ENCODE results near the gene SPACA7. TPM values are rescaled to one million over a fixed set of nuclear protein-coding genes. Genes with fewer than 3 reads are reported as not detected.

SPACA7 gene
- total and polyA plus RNA-seq, 7 donors, result not detected

GRCh38 chr13:112449545-112449930 is 73.4 kb downstream of the SPACA7 start:
- Histone ChIP-seq H3K27ac (no peak overlapping the region), H3K9me3 (no peaks in the 10 kb centered on the region), H3K4me3 (no peak overlapping the region), H3K27me3 (ENCODE audit: insufficient read depth in 3 of 3, low read length in 2 of 3) (peaks cover 0 to 16% (median 8%) of the 10 kb centered on the region in 3 donors), H3K36me3 (ENCODE audit: insufficient read depth in 1 of 2, low read depth in 1 of 2) (no peaks in the 10 kb centered on the region), H3K4me1 (no peaks in the 10 kb centered on the region)
- 69 to 71% (median 69%) methylated on average over 15 to 16 of the region's 16 CpGs for WGBS, 3 donors
- ATAC-seq, result no peak
- DNase-seq, result peak in 1 of 2 donors; percentile 46
- TF ChIP-seq, protein P1, sequence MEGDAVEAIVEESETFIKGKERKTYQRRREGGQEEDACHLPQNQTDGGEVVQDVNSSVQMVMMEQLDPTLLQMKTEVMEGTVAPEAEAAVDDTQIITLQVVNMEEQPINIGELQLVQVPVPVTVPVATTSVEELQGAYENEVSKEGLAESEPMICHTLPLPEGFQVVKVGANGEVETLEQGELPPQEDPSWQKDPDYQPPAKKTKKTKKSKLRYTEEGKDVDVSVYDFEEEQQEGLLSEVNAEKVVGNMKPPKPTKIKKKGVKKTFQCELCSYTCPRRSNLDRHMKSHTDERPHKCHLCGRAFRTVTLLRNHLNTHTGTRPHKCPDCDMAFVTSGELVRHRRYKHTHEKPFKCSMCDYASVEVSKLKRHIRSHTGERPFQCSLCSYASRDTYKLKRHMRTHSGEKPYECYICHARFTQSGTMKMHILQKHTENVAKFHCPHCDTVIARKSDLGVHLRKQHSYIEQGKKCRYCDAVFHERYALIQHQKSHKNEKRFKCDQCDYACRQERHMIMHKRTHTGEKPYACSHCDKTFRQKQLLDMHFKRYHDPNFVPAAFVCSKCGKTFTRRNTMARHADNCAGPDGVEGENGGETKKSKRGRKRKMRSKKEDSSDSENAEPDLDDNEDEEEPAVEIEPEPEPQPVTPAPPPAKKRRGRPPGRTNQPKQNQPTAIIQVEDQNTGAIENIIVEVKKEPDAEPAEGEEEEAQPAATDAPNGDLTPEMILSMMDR (IDR thresholded peaks at IDR 0.05), result no peak
- intact Hi-C loops (cut with DNase I), result loop anchor here in 1 of 2 donors (5.0 kb wide), 1 partner anchor 977 kb away; no protein-coding TSS in a partner anchor

GRCh38 chr13:112450118-112450903 is 74.2 kb downstream of the SPACA7 start:
- Histone ChIP-seq H3K27me3 (ENCODE audit: insufficient read depth in 3 of 3, low read length in 2 of 3) (peaks cover 0 to 8% (median 6%) of the 10 kb centered on the region in 3 donors), H3K36me3 (ENCODE audit: insufficient read depth in 1 of 2, low read depth in 1 of 2) (no peaks in the 10 kb centered on the region), H3K4me3 (no peak overlapping the region), H3K9me3 (no peaks in the 10 kb centered on the region), H3K4me1 (no peaks in the 10 kb centered on the region), H3K27ac (no peak overlapping the region)
- WGBS, 3 donors, result 76 to 79% (median 77%) methylated on average over 21 of the region's 23 CpGs
- DNase-seq (peak in 1 of 2 donors; percentile 25), ATAC-seq (no peak)
- intact Hi-C loops (cut with DNase I), result loop anchor here in 1 of 2 donors (5.0 kb wide), 1 partner anchor 157 kb away; no protein-coding TSS in a partner anchor
- TF ChIP-seq, protein P1 (IDR thresholded peaks at IDR 0.05), result no peak

DNA sequence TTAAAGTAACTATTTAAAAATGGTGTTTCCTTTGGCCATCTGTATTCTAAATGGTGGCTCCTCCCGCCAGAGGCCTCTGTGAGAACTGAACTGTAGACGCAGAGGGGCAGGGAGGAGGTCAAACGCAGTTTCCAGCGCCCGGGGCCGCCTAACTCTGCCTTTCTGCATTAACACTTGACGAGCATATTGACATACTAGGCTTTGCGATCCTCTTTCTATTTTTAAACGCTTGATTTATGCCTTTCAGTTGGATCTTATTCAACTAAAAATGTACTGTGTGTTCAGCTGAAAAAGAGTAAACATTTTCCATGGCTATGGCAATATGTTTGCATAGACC is 74.7 kb downstream of the SPACA7 start:
- Histone ChIP-seq H3K36me3 (ENCODE audit: insufficient read depth in 1 of 2, low read depth in 1 of 2) (no peaks in the 10 kb centered on the region), H3K27ac (no peak overlapping the region), H3K4me1 (no peaks in the 10 kb centered on the region), H3K9me3 (no peaks in the 10 kb centered on the region), H3K27me3 (ENCODE audit: insufficient read depth in 3 of 3, low read length in 2 of 3) (peaks cover 0 to 7% (median 5%) of the 10 kb centered on the region in 3 donors), H3K4me3 (no peak overlapping the region)
- DNase-seq, result no peak
- 34 to 45% (median 40%) methylated on average over 9 of the region's 9 CpGs for WGBS, 3 donors
- ATAC-seq, result no peak
- TF ChIP-seq, protein P1 (IDR thresholded peaks at IDR 0.05), result no peak
- intact Hi-C loops (cut with DNase I), result loop anchor here in 1 of 2 donors (5.0 kb wide), 1 partner anchor 156 kb away; no protein-coding TSS in a partner anchor

- Histone ChIP-seq H3K9me3 (no peaks in the 10 kb centered on the region), H3K27ac (no peak overlapping the region), H3K4me3 (no peak overlapping the region), H3K27me3 (ENCODE audit: insufficient read depth in 3 of 3, low read length in 2 of 3) (peaks cover 0 to 7% (median 3%) of the 10 kb centered on the region in 3 donors), H3K4me1 (no peaks in the 10 kb centered on the region), H3K36me3 (ENCODE audit: insufficient read depth in 1 of 2, low read depth in 1 of 2) (no peaks in the 10 kb centered on the region)
- TF ChIP-seq, protein P1 (IDR thresholded peaks at IDR 0.05), result no peak
- 79 to 82% (median 80%) methylated on average over 40 to 43 of the region's 43 CpGs for WGBS, 3 donors
- intact Hi-C loops (cut with DNase I), result loop anchor here in 1 of 2 donors (5.0 kb wide), 1 partner anchor 156 kb away; no protein-coding TSS in a partner anchor
- DNase-seq, result peak in 1 of 2 donors; percentile 32
- peak in 1 of 4 donors; percentile 15 for ATAC-seq
Observed at GRCh38 chr13:112451512-112452379, 75.6 kb downstream of the SPACA7 start.

All from psoas muscle (tissue), 8 donors.